ENCODE data around the gene ANKRD13B. TPM values are rescaled to one million over a fixed set of nuclear protein-coding genes. Genes with fewer than 3 reads are reported as not detected.

ANKRD13B gene
- total and polyA plus RNA-seq, 2 of the 13 experiments (the other 11 are each of a cell fraction or from before 2014, with no cell fraction given): 1.7 to 1.8 TPM

DNA sequence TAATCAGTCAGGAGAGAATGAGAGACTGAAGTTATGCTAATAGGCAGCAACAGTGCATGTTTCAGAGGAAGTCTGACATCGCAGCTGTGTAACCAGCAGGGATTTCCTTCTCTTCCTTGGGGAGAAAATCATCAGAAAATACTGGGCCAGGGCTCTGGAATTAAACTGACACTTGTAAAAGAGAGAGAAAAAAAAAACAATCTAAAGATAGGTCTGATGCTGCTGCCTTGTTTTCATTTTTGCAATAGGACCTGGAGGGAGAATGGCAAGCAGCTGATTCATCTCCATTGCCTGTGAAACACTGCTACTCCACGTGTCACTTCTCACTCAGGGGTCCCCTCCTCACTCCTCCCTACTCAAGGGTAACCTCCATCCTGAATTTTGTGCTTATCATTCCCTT lies 47.5 kb downstream of the ANKRD13B start (continued):
- no peak for TF ChIP-seq TERF1 (CRISPR knock-in tag; IDR thresholded peaks at IDR 0.05)
- no peak for TF ChIP-seq ZHX2 (IDR thresholded peaks at IDR 0.05; ENCODE audit: low read depth)
- TF ChIP-seq ZHX2 (CRISPR knock-in tag; IDR thresholded peaks at IDR 0.05; ENCODE audit: borderline replicate concordance): no peak
- no peak for TF ChIP-seq ATM (IDR thresholded peaks at IDR 0.05; ENCODE audit: borderline replicate concordance)
- TF ChIP-seq NBN (conservative IDR thresholded peaks at IDR 0.05): no peak
- no peak for TF ChIP-seq HNRNPK (IDR thresholded peaks at IDR 0.05; ENCODE audit: low read depth, low read length, poor library complexity, severe bottlenecking)

Data from HepG2 (cell line).